Uterus (tissue), 2 donors: ENCODE measurements around the gene UGT1A8.

ENCODE experiments used
- POLR2A ChIP-seq, 2 donors: fragments of 450-650 bp; IDR thresholded peaks; one replicate each; pipeline ENCODE4 v1.6.1; 2016; ENCODE audit warnings: antibody characterized with exemption in 2 of 2, mild to moderate bottlenecking in 1 of 2, moderate library complexity in 1 of 2
- TF ChIP-seq, protein P1 (sequence below), 4 experiments: fragments of 200-600 bp in 2 of 4; fragments of 450-650 bp in 2 of 4; sonication (generic) in 2 of 4; IDR thresholded peaks; one replicate each; pipeline ENCODE4 v1.5.1; 2016 to 2019; ENCODE audit warnings: antibody characterized with exemption in 4 of 4, mild to moderate bottlenecking in 2 of 4, moderate library complexity in 1 of 4

DNA sequence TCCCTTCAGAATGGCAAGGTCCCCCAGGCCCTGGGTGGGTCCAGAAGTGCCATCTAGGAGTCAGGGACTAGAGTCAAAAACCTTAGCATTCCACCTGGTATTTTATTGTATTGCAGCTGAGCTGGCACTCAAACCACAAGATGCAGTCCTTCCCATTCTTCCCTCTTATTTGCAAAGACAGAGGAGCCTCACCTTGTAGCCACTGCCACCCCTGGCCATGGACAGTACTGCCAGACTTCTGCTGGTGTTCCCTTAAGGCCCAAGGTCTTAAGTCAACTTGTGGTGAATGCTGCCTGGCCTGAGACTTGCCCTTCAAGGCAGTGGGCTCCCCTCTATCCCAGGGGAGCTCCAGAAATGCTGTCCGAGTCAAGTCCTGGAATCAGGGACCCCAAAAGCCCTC, 25.7 kb downstream of the UGT1A8 start:
- TF ChIP-seq, protein P1, sequence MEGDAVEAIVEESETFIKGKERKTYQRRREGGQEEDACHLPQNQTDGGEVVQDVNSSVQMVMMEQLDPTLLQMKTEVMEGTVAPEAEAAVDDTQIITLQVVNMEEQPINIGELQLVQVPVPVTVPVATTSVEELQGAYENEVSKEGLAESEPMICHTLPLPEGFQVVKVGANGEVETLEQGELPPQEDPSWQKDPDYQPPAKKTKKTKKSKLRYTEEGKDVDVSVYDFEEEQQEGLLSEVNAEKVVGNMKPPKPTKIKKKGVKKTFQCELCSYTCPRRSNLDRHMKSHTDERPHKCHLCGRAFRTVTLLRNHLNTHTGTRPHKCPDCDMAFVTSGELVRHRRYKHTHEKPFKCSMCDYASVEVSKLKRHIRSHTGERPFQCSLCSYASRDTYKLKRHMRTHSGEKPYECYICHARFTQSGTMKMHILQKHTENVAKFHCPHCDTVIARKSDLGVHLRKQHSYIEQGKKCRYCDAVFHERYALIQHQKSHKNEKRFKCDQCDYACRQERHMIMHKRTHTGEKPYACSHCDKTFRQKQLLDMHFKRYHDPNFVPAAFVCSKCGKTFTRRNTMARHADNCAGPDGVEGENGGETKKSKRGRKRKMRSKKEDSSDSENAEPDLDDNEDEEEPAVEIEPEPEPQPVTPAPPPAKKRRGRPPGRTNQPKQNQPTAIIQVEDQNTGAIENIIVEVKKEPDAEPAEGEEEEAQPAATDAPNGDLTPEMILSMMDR (IDR thresholded peaks at IDR 0.05) = no peak
- TF ChIP-seq POLR2A (IDR thresholded peaks at IDR 0.05) = no peak
